Measurements from ENCODE around the gene CAPN15.

The CAPN15 gene

DNA sequence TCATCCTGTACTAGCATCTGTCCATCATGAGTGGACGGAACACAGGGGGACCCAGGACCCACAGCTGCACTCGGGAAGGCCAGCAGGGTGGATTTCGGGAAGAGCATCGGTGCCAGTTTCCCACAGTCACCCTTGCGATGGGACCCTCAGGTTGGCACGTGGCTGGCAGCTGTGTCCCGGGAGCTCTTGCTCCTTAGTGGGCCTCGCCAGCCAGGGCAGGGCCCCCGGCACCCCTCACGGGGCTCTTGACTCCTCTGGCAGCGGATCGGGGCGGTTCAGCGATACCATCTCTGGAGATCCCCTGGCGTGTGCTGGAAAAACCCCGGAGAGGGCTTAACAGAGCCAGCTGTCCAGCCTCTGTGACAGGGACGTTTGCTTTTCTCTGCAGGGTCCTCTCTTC is 9.2 kb downstream of the CAPN15 start:
- TF ChIP-seq, protein P1, sequence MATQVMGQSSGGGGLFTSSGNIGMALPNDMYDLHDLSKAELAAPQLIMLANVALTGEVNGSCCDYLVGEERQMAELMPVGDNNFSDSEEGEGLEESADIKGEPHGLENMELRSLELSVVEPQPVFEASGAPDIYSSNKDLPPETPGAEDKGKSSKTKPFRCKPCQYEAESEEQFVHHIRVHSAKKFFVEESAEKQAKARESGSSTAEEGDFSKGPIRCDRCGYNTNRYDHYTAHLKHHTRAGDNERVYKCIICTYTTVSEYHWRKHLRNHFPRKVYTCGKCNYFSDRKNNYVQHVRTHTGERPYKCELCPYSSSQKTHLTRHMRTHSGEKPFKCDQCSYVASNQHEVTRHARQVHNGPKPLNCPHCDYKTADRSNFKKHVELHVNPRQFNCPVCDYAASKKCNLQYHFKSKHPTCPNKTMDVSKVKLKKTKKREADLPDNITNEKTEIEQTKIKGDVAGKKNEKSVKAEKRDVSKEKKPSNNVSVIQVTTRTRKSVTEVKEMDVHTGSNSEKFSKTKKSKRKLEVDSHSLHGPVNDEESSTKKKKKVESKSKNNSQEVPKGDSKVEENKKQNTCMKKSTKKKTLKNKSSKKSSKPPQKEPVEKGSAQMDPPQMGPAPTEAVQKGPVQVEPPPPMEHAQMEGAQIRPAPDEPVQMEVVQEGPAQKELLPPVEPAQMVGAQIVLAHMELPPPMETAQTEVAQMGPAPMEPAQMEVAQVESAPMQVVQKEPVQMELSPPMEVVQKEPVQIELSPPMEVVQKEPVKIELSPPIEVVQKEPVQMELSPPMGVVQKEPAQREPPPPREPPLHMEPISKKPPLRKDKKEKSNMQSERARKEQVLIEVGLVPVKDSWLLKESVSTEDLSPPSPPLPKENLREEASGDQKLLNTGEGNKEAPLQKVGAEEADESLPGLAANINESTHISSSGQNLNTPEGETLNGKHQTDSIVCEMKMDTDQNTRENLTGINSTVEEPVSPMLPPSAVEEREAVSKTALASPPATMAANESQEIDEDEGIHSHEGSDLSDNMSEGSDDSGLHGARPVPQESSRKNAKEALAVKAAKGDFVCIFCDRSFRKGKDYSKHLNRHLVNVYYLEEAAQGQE (IDR thresholded peaks at IDR 0.05; ENCODE audit: insufficient read depth in 1 of 2, low read depth in 2 of 2, low read length in 2 of 2): no peak
- TF ChIP-seq POLR2AphosphoS5 (IDR thresholded peaks at IDR 0.05; ENCODE audit: low read depth, low read length) (no peak), TAF1 (IDR thresholded peaks at IDR 0.05; ENCODE audit: borderline replicate concordance, insufficient read depth, low read length) (no peak), SIN3A (IDR thresholded peaks at IDR 0.05; ENCODE audit: borderline replicate concordance, insufficient read depth, low read length) (no peak), FOXP2 (optimal IDR thresholded peaks at IDR 0.05; ENCODE audit: borderline replicate concordance, extremely low read depth, extremely low read length, insufficient read depth) (no peak)

DNA sequence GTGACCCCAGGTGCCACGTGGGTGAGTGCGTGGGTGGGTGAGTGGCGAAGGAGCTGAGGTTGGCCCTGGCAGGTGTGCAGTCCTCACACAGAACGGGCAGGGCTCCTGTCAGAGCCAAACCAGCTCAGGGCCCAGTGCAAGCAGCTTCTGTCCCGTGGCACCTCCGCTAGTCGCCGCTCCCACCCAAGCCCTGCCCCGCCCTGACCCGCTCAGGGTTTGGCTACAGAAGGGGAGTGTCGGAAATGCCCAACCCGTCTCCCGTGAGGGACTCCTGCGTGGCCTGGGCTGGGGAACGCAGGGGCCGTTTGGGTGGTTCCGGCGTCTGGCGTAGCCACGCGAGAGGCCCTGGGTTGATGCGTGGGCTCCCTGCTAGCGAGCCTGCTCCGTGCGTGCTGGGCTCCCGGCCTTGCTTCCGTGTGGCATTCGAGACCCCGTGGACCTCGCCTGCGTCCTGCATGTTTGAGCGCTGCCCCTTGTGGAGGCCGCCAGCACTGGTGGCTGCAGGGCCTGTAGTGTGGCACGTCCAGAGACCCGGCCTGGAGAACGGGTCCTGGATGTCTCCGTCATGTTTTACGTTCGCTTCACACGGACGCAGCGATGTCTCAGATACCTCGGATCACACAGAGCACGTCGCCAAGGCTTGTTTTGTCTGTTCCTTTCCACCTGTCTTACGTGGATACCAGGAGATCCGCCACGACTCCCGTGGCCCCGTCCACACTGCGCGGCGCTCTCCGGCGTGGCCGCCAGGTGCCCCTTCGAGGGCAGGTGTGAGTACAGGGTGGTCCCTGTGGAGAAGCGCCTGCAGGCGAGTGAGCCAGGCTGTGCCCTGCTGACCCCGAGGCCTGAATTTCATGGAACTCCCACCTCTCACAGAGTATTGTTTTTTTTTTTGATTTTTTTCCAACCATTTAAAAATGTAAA is 10.2 kb downstream of the CAPN15 start:
- TF ChIP-seq, protein P1 (IDR thresholded peaks at IDR 0.05; ENCODE audit: insufficient read depth in 1 of 2, low read depth in 2 of 2, low read length in 2 of 2): no peak
- TF ChIP-seq FOXP2 (optimal IDR thresholded peaks at IDR 0.05; ENCODE audit: borderline replicate concordance, extremely low read depth, extremely low read length, insufficient read depth) (no peak), SIN3A (IDR thresholded peaks at IDR 0.05; ENCODE audit: borderline replicate concordance, insufficient read depth, low read length) (no peak), POLR2AphosphoS5 (IDR thresholded peaks at IDR 0.05; ENCODE audit: low read depth, low read length) (no peak), TAF1 (IDR thresholded peaks at IDR 0.05; ENCODE audit: borderline replicate concordance, insufficient read depth, low read length) (no peak)

DNA sequence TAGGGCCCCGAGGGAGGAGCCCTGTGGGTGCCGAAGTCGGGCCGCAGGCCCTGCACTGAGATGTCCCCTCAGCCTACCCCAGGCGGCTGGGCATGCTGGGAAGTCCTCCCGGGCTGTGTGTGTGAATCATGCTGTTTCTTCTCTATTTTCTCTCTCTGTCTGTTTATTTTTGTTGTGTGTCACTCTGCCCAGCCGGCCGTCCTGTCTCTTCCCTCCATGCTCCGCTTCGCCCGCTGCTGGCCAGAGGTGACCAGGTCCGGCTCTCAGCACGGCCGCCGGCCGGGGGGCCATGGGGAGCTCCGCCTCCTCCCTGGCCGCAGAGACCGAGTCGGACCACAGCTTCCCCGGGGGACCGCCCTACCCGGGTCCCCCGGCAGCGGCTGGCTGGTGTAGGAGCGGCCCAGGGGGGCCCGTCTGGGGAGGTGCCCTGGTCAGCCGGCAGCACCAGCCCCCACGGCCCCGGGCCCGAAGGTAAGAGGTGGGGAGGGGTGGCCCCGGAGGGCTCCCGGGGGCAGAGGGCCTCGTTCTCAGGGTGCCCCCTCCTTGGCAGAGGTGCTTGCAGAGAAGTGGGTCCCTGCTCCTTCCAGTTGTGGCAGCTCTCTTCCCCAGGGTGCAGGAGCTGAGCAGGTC is 12.5 kb downstream of the CAPN15 start:
- TF ChIP-seq FOXP2 (optimal IDR thresholded peaks at IDR 0.05; ENCODE audit: borderline replicate concordance, extremely low read depth, extremely low read length, insufficient read depth) (peak; percentile 58), TAF1 (IDR thresholded peaks at IDR 0.05; ENCODE audit: borderline replicate concordance, insufficient read depth, low read length) (no peak)
- TF ChIP-seq, protein P1 (IDR thresholded peaks at IDR 0.05; ENCODE audit: insufficient read depth in 1 of 2, low read depth in 2 of 2, low read length in 2 of 2): no peak

DNA sequence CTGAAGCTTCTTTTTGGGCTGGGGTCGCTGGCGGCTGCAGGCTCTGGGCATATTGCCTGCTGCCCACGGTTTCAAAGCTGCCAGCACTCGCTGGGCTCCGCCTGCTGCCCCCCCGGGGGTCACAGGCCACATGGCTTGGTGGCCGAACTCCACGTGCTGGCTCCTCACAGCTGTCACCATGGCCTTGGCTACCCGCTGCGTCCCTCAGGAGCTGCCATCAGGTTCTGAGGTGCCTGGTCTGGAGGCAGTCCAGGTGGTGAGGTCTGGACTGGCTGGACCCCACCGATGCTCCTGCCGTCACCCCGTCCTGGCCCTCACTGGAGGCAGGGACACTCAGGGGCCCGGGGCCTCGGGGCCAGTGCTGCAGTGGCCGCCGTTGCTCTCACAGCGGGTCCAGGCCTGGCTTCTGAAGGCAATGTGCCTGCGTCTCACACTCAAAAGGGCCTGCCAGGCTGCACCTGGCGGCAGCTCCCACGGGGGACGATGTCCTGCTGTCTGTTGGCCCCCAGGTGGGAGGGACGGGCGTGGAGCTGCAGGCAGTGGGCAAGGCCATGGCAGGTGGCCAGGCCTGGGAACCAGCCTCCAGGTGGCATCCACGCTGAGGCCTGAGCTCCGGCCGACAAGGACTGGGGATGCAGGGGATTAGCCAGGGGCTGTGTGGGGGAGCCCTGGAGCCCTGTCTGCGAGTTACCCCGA is 13.3 kb downstream of the CAPN15 start:
- TF ChIP-seq, protein P1 (IDR thresholded peaks at IDR 0.05; ENCODE audit: insufficient read depth in 1 of 2, low read depth in 2 of 2, low read length in 2 of 2): no peak
- TF ChIP-seq FOXP2 (optimal IDR thresholded peaks at IDR 0.05; ENCODE audit: borderline replicate concordance, extremely low read depth, extremely low read length, insufficient read depth) (no peak), SIN3A (IDR thresholded peaks at IDR 0.05; ENCODE audit: borderline replicate concordance, insufficient read depth, low read length) (no peak), POLR2AphosphoS5 (IDR thresholded peaks at IDR 0.05; ENCODE audit: low read depth, low read length) (no peak), TAF1 (IDR thresholded peaks at IDR 0.05; ENCODE audit: borderline replicate concordance, insufficient read depth, low read length) (no peak)

All from PFSK-1 (cell line).